Ramos (cell line): ENCODE data around the gene SNAP47.
"Not testable (repeated sequence)": the region's sequence is repeated elsewhere in the genome, so short reads cannot be mapped to it uniquely, and the experiment has no call there.

ENCODE experiments used
- in situ Hi-C: fragments of 300-500 bp; cut with MboI; formaldehyde crosslinking; loops from one replicate; pipeline ENCODE4 v1.14.3; 2022; ENCODE audit warnings: low sequenced_read_pairs; ENCODE audit not compliant: unreplicated experiment

Gene SNAP47, protein sequence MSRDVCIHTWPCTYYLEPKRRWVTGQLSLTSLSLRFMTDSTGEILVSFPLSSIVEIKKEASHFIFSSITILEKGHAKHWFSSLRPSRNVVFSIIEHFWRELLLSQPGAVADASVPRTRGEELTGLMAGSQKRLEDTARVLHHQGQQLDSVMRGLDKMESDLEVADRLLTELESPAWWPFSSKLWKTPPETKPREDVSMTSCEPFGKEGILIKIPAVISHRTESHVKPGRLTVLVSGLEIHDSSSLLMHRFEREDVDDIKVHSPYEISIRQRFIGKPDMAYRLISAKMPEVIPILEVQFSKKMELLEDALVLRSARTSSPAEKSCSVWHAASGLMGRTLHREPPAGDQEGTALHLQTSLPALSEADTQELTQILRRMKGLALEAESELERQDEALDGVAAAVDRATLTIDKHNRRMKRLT

GRCh38 chr1:227734856-227735538 lies at the start of gene SNAP47, which contains the start of gene JMJD4:
Gene SNAP47, plus strand, starts transcription at chr1:227735435. Its CDS starts 12,302 bp downstream, at chr1:227747737.
Gene JMJD4, minus strand, starts transcription at chr1:227735302. Its CDS starts 29 bp downstream, at chr1:227735273.
- in situ Hi-C loops: no loop called here

GRCh38 chr1:227685807-227686206 lies 49.4 kb upstream of the SNAP47 start:
- in situ Hi-C loops: no loop called here

DNA sequence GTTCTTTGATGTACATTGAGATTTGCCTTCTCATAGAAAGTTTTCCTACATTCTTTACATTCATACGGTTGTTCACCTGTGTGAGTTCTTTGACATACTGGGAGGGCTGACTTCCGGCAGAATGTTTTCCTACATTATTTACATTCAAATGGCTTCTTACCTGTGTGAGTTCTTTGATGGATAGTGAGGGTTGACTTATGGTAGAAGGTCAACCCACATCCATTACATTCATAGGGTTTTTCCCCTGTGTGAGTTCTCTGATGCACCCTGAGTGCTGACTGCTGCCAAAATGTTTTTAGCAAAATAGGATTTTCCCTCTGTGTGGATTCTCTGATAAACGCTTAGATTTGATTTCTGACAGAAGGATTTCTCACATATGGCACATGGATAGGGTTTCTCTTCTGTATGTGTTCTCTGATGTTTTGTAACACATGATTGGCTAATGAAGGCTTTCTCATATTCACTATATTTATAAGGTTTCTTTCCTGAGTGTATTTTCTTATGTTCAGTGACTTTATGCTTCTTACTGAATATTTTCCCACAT lies 37.8 kb upstream of the SNAP47 start:
- in situ Hi-C loops: no loop called here

GRCh38 chr1:227701631-227702030 lies 33.6 kb upstream of the SNAP47 start:
- in situ Hi-C loops: not testable (repeated sequence)

DNA sequence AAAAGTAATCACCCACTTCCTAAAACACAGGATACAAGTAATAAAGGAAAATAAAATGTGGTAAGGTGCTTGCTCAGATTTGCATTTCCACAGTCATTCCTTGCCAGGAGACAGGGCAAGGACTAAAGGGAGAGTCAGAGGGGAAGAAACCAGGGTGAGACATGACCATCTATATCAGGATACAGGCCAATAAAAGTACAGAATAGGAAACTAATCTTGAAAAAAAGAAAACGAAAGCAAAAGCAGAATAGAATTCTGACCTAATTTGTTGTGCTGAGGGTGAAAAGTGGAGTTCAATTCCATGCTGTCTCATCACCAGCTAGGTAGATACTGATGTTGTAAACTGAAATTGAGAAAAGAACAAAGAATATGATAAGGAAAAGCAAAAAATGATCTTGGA lies 27.4 kb upstream of the SNAP47 start:
- in situ Hi-C loops: no loop called here

GRCh38 chr1:227709451-227709850 lies 25.8 kb upstream of the SNAP47 start:
- in situ Hi-C loops: no loop called here

- in situ Hi-C loops: not testable (repeated sequence)
These were observed 24.8 kb upstream of the SNAP47 start for GRCh38 chr1:227710474-227710873.

GRCh38 chr1:227712648-227713047 lies 22.6 kb upstream of the SNAP47 start:
- in situ Hi-C loops: no loop called here

DNA sequence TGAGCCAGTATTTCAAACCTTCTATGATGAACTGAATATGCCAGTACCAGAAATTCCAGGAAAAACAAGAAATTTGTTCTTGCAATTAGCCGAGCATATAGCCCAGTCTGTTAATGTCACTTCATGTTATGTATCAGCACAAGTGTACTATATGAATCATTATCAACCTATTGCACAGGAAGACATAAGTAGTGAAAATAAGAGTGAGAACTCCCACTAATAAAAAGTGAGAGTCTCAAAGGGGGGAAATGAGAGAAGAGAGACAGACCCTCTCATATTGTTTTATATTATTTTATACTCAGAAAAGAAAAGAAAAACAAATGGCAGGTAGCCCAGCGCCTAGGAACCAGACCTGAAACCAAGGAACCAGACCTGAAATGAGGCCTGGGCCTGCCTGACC lies 16.3 kb upstream of the SNAP47 start:
- in situ Hi-C loops: no loop called here

- in situ Hi-C loops: no loop called here
These were observed 11.8 kb upstream of the SNAP47 start for GRCh38 chr1:227723474-227723873.

- in situ Hi-C loops: no loop called here
These were observed 10.2 kb upstream of the SNAP47 start for GRCh38 chr1:227725046-227725445.

DNA sequence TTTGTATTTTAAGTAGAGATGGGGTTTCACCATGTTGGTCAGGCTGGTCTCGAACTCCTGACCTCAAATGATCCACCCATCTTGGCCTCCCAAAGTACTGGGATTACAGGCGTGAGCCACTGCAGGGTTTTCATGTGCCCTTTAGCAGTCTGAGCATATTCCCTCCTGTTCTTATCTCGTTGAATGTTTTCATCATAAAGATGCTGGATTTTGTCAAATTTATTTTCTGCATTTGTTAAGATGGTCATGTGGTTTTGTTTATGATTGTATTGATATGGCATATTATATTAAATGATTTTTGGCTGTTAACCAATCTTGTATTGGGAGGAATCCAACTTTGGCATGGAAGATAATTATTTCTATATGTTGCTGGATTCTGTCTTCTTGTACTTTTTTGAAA lies 8.9 kb upstream of the SNAP47 start:
- in situ Hi-C loops: no loop called here

DNA sequence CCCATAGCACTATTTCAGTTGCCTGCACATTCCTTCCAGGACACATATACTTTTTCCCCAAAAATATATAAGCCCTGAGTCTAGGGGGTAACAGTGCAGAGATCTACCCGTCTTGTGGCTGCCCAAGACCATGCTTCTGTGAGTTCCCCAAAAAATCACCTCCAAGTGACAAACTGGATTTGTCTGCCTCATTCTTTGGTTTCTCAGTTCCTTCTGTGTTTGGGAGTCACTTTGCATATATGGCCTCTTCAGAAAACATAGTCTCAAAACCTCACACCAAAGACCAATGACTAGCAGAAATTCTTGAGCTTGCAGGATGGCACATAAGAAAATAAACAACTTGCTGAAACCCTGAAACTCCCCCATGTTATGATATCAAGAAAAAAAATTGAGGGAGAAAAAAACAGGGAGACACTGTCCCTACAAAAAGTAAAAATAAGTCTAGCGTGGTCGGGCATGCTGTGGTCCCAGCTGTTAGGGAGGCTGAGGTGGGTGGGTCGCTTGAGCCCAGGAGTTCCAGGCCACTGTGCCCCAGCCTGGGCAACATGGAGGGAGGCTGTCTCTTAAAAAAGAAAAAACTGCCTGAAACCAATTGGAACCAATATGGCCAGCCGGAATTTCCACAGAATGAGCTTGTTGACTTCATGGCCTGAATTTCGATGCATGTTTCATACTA lies 8.2 kb upstream of the SNAP47 start:
- in situ Hi-C loops: no loop called here

- in situ Hi-C loops: no loop called here
These were observed 7.0 kb upstream of the SNAP47 start for GRCh38 chr1:227728059-227728891.

- in situ Hi-C loops: no loop called here
These were observed 6.4 kb upstream of the SNAP47 start for GRCh38 chr1:227728892-227729143.

DNA sequence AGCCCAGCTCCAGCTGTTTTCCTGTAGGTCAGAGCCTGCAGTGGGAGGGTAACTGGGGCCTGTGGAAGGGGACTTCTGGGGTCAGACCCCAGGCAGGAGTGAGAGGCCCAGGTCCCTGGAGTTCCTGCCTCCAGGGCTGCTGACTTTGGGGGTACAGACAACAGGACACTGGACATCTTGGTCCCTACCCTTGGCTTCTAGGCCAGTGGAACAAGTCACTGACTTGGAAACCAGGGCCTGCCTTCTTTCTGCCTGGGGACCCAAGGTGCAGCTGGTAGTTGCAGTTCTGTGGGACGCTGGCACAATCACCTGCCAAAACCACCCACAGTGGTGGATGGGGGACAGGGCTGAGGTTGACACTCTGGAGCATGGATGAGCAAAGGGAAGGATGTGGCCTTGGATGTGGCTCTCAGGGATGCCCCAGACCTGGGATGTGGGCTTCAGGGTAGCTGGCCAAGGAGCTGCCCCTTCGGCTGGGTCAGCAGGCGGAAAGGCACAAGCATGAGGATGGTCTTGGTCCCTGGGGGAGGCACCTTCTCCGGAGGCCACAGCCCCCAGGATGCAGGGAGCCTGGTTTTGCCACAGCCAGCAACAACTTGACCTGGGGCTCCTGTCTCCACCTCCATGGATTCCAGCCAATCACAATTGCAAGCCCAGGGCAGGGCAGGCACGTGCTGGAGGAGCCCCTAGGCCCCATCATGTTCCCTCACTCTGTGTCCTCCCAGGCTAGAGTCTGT lies 5.9 kb upstream of the SNAP47 start:
- in situ Hi-C loops: no loop called here

- in situ Hi-C loops: no loop called here
These were observed 5.2 kb upstream of the SNAP47 start for GRCh38 chr1:227729881-227730629.

DNA sequence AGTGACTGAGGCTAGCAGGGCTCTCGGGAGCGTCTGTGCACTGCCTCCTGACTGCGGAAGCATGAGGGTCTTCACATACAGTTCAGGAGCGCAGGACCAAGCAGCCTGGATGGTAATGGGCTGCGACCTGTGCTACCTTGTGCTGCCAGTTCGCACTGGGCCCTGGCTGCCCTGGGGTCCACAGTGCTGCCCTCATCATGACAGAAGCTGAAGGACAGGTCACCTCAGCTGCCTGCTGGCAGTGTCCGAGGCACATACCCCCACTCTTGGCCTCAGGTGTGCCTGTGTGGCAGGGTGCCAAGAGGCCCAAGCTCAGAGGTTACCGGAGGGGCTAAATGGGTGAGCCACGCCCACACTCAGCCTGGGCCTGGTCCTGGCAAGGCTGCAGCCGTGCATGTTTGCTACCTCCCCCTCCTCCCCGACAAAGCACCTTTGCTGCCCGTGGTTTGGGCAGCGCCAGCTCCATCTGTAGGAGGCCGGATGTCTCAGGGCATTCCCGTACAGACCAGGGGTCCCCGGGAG lies 4.5 kb upstream of the SNAP47 start:
- in situ Hi-C loops: no loop called here
